G401 (cell line): Measurements from ENCODE around the gene QKI. TPM values are rescaled to one million over a fixed set of nuclear protein-coding genes. Genes with fewer than 3 reads are reported as not detected.

Experiments used
- DNase-seq: peaks from one replicate; pipeline ENCODE4 v3.0.0-alpha.2; 2015; ENCODE audit warnings: low spot score
- in situ Hi-C: cut with HindIII; loops from 2 replicates; pipeline ENCODE4 v1.10.0; 2016; ENCODE audit warnings: low sequenced_read_pairs, mixed read lengths
- total RNA-seq: library from RNA; depleted of rRNA; stranded (reverse); fragments of >200 nt; shearing (Covaris generic); gene quantifications from 2 replicates; pipeline ENCODE4 v1.2.3, GENCODE V29; 2014

The QKI gene
- total RNA-seq, 1 experiment from 2014 or later = 133 TPM

DNA sequence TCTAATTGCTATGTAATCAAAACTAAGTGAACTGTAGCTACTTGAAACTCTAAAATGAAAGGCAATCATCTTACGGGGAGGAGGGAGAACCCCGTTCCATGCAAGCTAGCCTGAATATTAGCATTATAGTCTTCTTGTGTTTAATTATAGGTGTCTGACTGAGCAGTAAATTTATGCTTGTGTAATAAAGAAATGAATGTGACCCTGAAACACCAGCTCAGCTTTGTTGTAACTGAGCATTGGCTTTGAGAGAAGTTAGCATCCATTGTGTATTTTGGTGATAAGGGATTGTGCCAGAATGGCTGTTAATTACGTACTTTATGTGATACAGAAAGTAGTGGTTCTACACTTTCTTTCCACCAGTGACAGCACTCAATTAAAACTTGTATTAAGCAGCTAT is 86.9 kb downstream of the QKI start:
- DNase-seq = no peak
- in situ Hi-C loops = no loop called here

DNA sequence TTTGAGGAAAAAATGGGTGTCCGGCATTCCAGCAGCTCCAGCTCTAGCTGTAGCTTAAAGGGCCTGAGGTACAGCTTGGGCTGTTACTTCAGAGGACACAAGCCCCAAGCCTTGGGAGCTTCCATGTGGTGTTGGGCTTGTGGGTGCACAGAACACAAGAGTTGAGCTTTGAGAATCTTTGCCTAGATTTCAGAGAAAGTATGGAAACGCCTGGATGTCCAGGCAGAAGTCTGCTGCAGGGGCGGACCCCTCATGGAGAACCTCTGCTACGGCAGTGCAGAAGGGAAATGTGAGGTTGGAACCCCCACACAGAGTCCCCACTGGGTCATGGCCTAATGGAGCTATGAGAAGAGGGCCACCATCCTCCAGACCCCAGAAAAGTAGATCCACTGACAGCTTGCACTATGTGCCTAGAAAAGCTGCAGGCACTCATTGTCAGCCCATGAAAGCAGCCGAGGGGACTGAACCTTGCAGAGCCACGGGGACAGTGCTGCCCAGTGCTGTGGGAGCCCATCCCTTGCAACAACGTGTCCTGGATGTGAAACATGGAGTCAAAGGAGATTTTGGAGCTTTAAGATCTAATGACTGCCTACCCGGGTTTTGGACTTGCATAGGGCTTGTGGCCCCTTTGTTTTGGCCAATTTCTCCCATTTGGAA is 90.6 kb downstream of the QKI start:
- in situ Hi-C loops = no loop called here
- no peak for DNase-seq

DNA sequence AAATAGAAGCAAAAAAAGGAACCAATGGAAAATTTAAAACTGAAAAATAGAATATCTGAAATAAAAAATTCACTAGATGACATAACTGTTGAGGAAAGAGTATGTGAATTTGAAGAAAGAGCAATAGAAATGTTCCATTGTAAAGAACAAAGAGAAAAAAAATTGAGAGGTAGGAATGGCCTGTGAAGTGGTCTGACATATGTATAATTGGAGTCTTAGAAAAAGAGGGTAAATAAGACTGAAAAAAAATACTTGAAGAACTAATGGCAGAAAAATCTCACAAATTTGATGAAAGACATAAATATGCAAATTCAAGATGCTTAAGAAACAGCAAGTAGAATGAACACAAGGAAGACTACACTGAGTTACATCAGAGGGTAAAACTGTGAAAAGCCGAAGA is 93.4 kb downstream of the QKI start:
- DNase-seq = no peak
- in situ Hi-C loops = no loop called here

DNA sequence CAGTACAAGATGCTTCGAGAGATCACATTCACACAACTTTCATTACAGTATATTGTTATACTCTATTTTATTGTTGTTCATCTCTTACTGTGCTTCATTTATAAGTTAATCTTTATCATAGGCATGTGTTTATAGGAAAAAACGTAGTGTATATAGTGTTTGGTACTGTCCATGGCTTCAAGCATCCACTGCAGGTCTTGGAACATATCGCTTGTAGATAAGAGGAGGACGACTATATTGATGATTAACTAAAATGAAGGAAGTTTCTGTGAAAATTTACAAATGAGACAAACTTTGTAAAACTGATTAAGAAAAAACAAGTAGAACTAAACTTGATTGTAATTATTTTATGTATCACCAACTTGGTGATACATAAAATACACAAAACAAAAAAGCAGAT is 98.5 kb downstream of the QKI start:
- in situ Hi-C loops = no loop called here
- DNase-seq = no peak

DNA sequence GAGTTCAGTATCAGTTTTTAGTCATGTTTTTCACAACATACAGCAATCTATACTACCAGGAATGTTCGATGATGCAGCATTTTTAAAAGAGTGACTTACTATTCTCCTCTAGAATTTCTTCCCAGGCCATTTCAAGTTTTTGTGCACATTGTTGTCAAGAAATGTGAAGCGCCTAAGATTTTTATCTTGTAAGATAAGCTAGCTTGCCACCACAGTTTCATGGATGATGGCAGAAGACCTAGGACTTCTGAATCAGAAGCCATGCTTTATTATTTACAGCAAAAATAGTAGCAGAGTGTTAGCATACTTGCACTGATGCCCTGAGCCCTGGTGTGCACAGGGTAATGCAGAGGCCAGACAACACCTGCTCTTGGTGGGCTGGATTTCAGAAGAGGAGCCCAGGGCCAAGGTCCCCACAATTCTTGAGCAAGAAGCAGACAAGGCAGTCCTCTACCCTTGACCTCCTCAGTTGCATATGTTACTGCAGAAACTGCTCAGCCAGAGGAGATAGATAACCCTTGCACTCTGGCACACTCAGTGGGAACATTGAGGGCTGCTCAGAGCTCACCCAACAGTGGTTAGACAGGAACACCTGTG is 99.2 kb downstream of the QKI start:
- in situ Hi-C loops = no loop called here
- DNase-seq = no peak

DNA sequence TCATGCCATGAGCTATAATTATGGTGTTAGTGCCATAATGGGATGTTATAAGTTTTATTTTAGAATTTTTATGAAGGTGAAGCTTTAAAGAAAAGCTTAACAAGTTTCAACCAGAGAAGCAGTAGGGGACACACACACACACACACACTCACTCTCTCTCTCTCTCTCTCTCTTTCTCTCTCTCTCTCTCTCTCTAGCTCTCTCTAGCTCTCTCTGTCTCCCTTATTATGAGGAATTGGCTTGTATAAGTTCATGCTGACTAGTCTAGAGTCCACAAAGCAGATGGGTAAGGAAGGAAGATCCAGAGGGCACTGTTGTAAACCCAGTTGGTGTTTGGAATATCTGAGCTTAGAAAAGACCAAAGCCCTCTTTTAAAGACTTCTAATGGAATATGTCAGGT is 102.4 kb downstream of the QKI start:
- in situ Hi-C loops = no loop called here
- no peak for DNase-seq

DNA sequence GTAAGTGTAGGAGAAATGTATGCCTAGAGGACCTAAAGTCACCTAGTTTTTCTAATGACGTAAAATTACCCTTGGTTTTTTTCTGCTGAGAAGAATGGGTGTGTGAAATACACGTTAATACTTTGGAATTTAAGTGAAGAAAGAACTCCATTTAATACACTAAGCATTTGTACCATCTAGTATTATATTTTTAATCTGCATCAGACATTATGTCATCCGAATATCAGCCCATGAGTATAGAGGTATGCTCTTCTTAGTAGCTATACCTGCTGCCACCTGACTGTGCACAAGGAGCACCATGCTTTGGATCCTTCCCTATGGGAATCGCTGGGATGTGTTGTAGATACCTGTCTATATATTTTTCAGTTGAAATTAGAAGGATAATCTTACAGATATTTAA is 106.4 kb downstream of the QKI start:
- no peak for DNase-seq
- in situ Hi-C loops = no loop called here

DNA sequence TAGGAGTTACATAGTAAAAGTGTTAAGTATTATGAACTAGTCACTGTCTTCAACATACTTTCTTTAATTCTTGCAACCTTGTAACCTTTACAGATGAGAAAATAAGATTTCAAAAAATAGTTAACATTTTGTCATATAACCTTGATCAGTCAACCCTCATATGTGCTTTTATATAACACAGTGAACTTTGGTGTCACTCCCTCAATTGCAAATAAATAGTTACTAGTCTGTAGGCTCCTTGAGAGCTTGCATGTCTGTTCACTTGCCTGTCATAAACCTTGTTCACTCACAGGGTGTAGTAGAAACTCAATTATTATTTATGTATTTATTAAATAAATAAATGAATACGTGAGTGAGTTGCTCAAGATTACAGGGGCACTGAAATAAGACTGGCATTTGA is 107.5 kb downstream of the QKI start:
- no peak for DNase-seq
- in situ Hi-C loops = no loop called here

DNA sequence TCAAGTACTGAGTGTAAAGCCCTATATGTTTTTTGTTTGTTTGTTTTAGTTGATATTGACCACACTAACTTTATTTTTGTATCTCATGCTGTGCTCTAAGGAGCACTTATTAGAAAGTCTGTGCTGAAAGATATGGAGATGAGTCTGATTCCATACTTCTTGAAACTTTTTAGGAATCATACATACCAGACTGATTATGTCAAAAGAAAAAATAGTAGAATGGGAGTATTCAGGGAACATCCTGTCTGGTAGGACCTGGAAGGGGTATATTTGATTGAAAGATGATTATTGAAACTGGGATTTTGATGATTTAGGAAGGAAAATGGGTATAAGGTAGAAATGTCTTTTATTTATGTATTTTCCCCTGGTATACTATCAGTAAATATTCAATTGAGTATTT is 111.4 kb downstream of the QKI start:
- in situ Hi-C loops = no loop called here
- DNase-seq = no peak

DNA sequence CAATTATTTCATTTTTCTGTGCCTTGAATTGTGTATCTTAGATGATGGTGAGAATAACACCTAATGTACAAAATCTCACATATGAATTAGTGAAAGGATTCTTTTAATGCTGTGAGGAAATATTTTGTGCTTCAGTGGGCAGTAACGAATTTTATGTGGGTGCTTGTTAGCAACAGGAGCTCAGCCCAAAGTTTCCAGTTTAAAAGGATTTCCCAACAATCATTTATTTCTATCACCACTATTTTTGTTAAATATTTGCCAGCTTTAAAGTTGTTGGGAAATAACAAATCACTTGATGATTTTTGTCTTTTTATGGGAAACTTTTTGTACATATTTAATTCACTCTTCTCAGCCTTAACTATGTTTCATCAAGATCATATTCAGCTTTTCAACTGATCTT is 111.8 kb downstream of the QKI start:
- in situ Hi-C loops = no loop called here
- DNase-seq = no peak

DNA sequence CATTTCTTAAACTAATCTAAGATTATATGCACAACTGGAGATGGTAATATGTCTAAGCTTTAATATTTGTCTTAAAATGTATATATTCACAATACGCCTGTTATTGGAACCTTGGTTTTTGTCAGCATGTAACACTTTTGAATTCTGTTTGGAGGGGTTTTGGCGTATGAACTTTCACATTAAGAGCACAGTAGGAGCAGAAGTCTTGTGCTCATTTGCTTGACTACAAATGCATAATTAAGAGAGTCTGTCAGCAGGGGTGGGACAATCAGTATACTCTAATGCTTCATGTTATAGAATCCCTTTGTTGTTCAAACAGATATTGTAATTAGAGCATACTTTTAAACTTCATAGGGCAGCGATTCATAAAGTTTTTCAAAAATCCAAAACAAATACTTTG is 112.8 kb downstream of the QKI start:
- no peak for DNase-seq
- in situ Hi-C loops = no loop called here

DNA sequence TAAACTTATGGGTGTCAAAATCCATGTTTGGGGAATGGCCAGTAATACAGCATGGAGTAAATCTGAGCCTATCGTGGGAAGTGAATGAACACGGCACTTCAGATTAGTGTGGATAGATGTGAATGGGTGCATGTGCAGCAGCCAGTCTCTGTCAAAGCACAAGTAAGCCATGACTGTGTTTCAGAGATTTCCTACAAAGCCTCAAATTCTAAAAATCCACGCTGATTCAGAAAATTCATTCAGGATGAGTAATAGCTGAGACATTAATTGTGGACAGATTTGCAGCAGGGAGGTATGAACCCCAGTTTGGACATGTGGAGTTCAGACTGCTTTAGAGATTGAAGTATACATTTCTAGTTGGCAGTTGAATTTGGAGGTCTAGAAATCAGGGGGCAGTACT is 115.1 kb downstream of the QKI start:
- no peak for DNase-seq
- in situ Hi-C loops = no loop called here

DNA sequence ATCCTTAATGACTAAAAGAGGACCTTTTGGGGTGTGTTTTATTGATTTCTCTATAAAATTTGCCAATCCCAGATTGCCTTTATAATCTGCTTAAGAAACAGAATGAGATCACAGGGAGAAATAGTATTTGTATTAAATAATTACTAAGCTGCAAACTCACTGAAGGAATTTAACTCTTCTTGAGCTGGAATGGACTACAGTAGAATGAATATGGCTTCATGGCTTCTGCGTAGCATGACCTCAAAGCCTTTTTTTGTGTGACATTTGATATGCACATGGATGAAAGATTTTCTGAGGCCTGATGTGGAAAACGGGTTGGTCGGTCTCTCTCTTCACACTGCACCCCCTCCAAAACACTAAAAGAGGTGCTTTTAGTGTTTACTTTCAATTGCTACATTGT is 115.9 kb downstream of the QKI start:
- no peak for DNase-seq
- in situ Hi-C loops = no loop called here

DNA sequence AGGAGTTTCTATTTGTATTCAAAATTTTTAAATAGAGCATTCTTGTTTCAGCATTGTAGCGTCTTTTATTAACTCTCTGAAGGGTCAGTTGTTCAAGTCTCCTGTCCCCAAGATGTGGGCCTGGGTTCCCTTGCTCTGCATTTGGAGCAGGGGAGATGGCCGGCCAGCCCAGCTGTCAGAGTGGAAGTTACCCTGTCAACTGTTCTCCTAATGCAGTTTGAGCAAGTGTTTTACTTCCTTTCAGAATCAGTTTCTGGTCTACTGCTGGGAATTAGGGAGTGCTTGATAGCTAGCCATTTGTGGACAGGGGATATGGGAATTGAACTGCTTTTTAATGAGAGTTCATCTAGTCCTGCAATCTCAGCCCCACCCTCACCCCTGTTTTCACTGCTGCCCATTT is 116.6 kb downstream of the QKI start:
- DNase-seq = no peak
- in situ Hi-C loops = no loop called here

DNA sequence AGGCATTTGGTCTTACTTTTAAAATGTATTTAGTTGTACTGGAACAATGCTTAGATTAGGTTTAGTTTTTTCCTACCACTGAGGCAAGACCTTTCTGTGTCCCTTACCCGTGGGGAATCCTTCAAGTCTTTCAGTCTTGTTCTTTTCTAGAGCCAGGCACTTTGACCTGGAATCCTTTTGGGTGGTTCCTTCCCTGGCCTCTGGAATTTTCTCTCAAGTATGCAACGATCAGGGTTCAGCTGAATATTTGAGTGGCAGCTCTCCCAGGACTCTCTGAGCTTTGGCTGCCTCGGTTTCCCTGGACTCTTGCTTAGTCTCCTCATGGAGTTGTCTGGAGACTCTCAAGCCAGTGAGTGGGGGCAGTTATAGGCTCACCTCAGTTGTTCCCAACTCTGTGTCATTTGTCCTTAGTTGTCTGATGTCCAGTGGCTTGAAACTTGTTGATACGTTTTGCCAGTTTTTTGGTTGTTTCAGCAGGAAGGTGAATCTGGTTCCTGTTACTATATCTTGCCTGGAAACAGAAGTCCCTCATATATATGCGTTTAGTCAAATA is 118.1 kb downstream of the QKI start:
- DNase-seq = no peak
- in situ Hi-C loops = no loop called here

DNA sequence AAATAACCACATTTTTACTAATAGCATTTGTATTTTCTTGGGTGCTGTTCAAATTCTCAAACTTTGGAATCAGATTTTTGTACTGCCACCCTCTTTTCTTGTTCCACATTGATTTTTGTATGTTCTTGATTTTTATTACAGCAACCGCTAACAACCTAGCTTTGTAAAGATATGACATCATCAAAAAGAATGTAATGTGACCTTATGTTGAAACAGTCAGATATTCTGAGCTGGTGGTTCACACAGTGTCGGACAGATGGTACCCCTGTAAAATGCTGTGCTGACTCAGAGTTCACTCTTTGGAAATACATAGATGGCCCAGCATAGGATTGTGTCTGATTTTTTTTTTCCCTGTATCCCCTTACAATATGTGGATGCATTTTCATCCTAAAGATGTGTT is 118.9 kb downstream of the QKI start:
- in situ Hi-C loops = no loop called here
- DNase-seq = no peak

DNA sequence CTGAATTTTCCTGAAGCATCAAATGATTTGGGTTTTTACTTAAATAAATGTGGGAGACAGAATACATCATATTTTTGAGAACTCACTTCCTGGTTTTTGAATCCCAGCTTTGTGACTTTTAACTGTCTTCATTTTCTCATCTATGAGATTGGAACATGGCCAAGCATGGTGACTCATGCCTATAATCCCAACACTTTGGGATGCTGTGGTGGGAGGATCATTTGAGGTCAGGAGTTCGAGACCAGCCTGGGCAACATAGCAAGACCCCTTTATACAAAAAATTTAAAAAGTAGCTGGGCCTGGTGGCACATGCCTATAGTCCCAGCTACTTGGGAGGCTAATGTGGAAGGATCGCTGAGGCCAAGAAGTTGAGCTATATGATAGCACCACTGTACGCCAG is 122.3 kb downstream of the QKI start:
- no peak for DNase-seq
- in situ Hi-C loops = no loop called here

DNA sequence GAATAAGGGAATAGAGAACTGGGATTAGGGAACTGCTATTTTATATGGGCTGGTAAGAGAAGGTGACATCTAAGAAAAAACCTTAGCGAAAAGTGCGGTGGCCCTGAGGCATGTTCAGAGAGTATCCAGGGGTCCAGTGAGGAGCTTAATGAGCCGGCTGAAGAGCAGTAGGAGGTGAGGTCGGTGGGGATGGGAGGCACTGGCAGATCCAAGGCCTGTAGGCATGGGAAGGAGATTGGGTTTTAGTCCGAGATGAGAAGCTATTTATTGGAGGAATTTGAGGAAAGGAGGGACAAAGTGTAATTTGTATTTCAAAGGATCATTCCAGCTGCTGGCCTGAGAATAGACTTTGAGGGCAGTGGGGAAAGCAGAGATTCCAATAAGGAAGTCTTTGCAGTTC is 123.8 kb downstream of the QKI start:
- in situ Hi-C loops = no loop called here
- DNase-seq = no peak

DNA sequence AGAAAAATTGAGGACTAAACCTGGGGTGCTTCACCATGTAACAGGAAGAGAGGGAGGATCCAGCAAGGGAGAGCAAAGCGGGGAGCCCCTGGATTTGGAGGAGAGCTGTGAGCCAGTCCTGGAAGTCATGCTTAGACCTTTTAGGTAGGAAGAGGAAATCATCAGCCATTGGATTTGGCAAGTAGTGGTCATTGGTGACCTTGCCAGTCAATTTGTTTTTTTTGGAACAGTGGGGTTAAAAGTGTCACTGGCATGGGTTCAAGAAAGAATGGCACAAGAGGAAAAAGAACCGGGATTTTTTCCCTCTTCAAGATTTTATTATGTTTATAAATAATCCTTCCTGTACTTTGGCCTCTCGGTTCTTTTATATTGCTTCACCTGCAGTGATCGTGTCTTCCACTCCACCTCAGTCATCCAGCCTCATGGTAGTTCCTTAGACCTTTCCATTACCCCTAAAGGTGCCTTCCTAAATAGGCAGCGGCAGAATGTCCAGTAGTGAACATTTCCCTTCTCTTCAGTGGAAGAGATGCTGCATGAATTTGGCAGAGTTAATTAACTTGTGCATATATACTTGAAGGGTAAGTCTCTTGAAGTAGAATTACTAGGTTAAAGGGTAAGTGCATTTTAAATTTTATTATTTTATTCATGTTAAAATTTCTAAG is 124.7 kb downstream of the QKI start:
- DNase-seq = no peak
- in situ Hi-C loops = no loop called here

DNA sequence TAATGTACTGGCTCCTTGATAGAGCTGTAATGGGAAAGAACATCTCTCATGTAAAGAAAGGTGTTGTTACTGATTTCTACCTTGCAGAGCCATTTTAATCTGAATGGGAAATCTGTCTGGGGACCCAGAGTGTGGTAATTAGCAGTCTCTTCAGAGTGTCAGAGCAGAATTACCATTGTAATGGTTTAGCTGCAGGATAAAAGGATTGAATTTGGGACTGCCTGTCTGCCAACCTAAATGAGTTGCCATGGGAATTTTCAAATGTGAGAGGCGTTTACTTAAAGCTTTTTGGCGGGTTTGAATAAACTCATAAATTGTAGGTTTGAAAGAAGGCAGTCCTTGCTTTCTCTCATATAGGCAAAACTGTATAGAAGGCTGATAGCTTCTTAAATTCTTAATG is 128.8 kb downstream of the QKI start:
- in situ Hi-C loops = no loop called here
- DNase-seq = no peak

DNA sequence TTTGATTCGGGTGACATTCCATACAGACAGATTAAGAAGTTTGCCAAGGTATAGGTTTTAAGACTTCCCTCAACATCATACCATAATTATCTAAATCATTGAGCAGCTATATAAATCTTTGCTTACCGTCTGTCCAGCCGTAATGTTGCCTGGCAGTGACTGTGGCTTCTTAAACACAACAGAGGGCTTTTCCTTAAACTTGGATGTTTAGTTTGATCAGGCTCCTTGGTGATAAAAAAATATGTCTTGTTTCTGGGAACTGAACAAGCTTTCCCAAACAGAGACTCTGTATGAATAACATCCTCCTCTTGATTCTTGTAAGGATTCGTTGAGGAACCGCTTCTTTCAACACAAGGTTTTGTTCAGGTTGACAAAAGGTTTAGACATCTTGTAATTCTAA is 130.9 kb downstream of the QKI start:
- in situ Hi-C loops = no loop called here

More for the DNA sequence above, 130.9 kb downstream of the QKI start:
- DNase-seq = no peak
